GM21529 (cell line): ENCODE measurements around the gene ATP11C.

ENCODE experiments used
- ATAC-seq: cut with Tn5 transposase; IDR thresholded peaks from one replicate; pipeline ENCODE4 v1.9.1; 2021; ENCODE audit not compliant: unreplicated experiment

ATP11C gene

DNA sequence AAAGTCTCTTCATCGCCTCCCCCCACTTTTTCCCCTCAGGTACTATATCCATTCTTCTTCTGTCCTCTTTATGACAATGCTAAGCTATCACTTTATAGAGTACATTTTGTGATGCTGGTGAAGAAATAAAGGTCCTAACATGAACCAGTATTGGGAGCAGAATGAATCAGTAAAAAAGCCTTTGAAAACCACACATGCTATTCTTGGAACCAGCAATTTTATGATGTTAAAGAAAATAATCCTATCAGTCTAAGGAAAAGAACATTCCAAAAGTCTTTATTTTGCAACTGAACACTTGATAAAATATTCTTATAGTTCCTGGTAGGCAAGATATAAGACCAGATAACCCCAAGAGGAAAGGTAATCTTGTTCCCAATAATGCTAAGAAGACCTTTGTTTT, 117.1 kb downstream of the ATP11C start:
- ATAC-seq, result no peak

- peak; percentile 84 for ATAC-seq
Observed at GRCh38 chrX:139811942-139812629, 120.8 kb downstream of the ATP11C start.

DNA sequence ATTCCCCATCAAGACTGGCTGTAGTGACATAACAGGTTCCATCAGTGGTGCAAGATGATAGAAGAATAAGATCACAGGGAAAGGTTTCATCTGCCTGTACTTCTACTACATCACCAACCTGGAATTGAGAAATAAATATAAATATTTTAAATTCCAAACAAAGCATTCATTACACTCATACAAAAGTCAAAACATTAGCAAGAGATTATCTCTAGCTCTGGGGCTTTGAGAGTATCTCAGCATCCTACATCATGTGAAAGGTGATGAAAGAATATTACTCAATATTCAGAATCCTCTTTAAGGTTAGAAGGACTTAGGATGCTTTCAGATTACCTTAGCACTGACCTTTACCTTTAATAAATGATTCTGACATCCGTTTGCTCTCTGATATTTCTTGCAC, 128.4 kb downstream of the ATP11C start:
- ATAC-seq, result no peak

DNA sequence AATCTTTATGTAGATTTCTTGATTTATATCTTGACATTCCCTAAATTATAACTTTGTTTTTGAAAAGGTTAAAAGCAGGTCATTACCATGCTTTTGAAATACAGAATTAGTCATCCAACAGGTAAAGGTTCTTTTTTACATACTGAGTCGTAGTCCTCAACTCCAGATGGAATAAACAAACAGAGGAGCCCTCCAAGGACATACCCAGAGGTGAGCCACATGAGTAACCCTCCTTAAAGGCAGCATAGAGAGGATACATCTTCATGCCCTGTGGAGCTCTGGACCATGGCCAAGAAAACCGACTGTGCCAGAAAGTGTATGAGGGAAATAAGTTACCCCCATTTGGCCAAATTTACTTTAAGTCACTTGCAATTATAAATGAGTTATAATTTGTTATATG, 129.6 kb downstream of the ATP11C start:
- ATAC-seq, result no peak

DNA sequence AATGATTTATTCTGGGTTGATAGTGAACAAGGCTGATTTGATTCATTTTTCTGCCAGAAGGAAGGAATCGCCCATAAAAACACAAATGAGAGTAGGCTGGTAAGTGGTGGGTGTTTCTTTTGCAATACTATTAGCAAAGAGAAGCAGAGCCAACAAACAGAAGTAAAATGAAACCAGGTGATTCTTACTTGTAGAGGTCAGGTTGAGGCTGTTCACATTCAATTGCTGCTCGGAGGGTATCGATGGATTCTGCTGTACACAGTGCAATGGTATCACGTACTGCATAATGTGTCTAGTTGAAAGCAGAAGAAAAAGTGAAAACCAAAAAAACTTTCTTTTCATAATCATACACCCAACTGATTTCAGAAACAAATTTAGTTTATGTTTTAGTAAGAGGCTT, 130.8 kb downstream of the ATP11C start:
- no peak for ATAC-seq

- ATAC-seq, result no peak
Observed at GRCh38 chrX:139801397-139801813, 131.4 kb downstream of the ATP11C start.

GRCh38 chrX:139798701-139799100, 134.2 kb downstream of the ATP11C start:
- no peak for ATAC-seq

- ATAC-seq, result peak; percentile 99
Observed at GRCh38 chrX:139795196-139795595, 137.7 kb downstream of the ATP11C start.

DNA sequence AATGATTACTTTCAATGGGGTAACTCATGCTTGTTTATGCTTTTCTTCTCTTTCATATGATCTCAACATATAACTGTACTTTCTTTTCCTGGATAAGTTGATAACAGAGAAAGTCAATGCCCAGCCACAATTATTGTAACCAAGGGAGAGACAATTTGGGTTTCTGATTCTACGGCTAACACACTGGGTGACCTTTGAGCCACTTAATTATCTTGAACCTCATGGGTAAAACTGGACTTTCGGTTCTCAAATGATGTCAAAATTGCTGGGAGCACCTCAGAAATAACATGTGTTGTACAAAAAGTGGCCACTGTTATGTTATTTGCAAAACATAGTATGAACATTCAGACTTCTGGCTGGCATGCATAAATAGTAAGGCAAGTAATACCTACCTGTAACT, 145.3 kb downstream of the ATP11C start:
- no peak for ATAC-seq

- peak; percentile 98 for ATAC-seq
Observed at GRCh38 chrX:139784807-139785206, 148.0 kb downstream of the ATP11C start.

DNA sequence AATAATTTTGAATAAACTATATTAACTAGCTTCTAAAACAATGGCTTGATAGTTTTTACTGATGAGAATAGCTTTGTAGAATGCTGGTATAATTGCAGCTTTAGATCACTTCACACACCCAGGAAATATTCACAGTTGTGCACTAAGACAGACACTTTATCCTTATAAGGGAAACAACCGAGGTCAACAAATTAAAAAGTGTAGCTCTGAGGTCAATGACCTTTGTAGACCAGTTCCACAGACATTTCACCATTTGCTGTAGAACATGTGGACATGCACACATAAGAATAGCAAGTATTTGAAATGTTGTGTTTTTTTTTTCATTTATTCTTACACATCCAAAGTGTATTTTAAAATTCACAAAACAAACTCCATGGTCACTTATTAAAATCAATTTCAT, 148.9 kb downstream of the ATP11C start:
- no peak for ATAC-seq

DNA sequence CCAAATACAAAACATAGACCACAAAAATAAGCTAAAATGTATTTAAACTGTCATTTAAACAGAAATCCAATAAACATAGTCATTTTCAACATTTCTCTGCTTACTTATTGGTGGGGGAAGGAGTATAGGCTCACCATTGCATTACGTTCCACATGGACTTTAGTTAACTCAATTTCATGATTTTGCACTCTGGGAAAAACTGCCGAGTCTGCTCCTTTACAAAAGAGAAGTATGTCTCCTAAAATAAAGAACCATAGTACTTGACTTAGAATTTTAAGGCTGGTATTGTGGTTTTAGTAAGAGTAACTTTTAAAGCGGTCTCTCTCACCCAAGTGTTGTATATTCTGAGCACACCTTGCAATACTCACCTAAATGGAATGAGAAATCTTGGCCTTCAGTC, 149.8 kb downstream of the ATP11C start:
- no peak for ATAC-seq

DNA sequence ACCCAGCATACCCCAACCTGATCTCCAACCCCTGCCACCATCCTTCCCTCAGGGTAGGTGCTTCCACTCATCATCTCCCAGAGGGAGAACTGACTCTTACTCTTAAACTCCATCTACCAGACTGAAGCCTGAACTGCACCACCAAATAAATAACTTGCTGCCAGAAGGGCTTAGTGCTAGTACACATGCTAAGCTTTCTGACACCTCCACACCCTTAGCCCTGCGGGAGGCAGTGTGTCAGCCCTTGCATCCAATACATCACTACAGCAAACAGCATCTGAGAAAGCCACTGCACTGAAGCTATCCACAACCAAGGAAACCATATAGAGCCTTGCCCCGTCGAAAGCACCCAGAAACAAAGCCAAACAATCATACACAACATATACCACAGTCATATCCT, 156.3 kb downstream of the ATP11C start:
- no peak for ATAC-seq

DNA sequence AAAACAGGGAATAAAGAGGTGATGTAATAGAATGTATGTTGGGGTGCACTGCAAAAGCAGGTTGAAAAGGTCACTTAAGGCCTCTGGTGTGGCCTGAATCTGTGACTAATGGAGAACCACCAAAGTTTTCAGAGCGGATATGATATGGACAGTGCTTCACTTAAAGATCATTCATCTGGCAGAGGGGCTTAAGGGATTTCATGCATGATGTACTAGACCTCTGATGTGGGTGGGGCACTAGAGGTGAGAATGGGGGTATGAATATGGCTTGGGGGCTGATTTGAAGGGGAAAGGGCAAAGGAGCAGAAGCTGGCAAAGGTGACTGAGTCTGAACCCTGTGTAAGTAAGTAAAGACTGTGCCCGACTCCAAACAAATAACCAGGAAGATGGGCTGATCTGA, 162.5 kb downstream of the ATP11C start:
- no peak for ATAC-seq

DNA sequence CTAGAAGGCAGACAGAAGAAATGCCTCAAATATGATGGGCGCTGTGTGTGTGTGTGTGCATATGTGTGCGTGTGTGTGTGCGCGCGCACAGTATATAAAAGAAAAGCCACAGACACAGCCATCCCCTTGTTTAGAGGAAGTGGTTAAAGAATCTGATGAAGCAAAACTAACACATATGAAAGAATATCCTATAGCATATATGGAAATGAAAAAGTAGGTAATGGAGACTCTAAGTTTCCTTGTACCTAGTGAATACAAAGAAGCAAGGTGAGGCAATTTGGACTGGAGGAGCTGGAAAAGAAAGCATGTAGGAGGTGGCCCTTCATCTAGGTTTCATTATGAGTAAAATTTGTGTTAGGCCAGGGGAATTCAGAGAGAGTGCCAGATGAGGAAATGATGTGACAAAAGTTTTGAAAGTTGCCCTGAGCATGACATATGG, 166.3 kb downstream of the ATP11C start:
- peak; percentile 61 for ATAC-seq

- ATAC-seq, result no peak
Observed at GRCh38 chrX:139762400-139763183, 170.3 kb downstream of the ATP11C start.

DNA sequence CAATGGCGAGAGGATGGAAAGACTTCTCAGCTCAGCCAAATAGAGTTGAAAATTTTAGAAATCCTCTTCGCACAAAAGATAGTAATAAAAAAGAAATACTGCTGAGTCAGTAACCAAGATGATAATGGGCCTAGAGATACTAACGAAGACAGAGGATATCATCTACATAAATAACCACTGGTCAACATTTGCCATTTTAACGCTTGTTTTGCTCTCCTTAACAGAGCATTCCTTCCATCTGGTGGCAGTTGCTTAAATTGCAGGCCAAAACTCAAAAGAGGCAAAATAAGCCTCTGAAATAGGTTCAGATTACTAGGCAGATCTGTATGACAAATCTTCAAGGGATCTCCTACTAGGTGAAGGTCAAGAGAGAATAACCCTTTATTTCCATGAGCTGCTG, 173.2 kb downstream of the ATP11C start:
- no peak for ATAC-seq

- no peak for ATAC-seq
Observed at GRCh38 chrX:139758809-139759208, 174.0 kb downstream of the ATP11C start.

- ATAC-seq, result no peak
Observed at GRCh38 chrX:139758250-139758649, 174.6 kb downstream of the ATP11C start.

DNA sequence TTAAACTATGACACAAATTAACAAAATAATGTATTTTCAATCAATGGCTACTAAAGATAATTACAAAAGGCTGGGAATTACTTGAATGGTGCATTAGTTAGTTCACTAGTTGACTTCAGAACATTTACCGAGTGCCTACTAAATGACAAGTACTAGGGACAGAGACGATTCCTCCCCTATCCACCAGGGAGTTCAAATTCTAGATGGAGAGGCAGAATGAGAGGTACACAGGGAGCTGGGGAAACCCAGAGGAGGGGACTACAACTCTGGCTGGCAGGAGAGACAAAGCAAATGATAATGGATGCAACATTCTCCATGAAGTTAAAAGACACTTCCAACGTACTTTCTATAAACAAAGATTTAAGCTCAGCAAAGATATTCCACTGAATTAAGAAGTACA, 181.8 kb downstream of the ATP11C start:
- ATAC-seq, result no peak

GRCh38 chrX:139750390-139750789, 182.5 kb downstream of the ATP11C start:
- no peak for ATAC-seq

- peak; percentile 94 for ATAC-seq
Observed at GRCh38 chrX:139739138-139739537, 193.7 kb downstream of the ATP11C start.
